IPS-NIHi7 (cell line): ENCODE measurements around the gene WFDC2.

ENCODE experiments used
- DNase-seq: peaks from one replicate; pipeline ENCODE4 v3.0.0; 2012; ENCODE audit warnings: mixed read lengths; ENCODE audit errors: extremely low spot score

The WFDC2 gene

DNA sequence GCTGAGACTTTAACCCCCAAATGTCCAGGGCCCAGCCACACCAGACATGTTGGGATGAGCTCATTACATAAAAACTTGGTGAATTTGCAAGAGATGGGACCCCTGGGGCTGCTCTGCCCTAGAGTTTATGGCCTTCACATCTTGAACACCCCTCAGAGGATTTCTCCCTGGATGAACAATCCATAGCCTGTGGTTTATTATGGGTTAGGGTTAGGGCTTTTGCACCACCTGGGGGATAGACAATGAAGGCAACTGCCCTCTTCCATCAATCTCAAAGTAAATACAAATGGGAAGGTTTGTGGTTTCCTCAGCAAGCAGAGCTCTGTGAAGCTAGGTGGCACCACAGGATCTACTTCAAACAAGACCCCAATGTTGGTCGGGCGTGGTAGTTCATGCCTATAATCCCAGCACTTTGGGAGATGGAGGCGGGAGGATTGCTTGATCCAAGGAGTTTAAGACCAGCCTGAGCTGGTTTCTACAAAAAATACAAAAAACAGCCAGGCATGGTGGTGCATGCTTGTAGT is 28.5 kb downstream of the WFDC2 start:
- no peak for DNase-seq

DNA sequence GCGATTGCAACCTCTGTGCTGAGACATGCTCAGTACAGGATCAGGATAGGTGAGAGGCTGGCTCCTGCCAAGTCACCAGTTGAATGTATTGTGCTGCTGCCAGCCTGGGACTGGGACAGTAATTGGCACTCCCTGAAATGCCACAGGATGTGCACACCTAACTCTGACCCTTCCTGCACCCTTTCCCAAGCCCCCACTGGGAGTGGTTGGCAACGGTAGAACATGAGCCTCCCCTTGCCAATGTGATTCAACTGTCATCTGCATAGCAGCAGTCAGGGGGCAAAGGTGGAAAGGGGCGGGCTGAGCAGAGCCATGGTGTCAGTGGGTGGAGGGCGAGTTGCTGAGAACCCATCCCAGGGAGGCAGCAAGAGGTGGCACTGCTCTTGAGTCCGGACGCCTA is 30.5 kb downstream of the WFDC2 start:
- DNase-seq: no peak

DNA sequence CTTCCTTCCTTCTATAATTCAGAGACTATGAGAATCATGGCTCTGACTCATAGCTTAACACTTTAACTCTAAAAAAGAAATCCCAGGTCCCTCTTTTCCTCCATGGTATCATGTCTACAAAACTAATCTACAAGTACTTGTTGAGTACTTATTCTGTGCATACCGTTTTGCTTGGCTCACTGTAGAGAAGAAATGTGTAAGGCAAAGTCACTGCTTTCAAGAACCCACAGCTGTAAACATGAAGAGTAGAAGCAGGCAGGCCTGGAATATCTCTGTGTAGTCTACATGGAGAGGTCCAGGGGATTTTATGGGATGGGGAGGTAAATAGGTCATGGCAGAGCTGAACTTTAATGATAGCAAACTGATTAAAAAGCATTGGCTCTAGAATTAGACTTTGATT is 32.0 kb downstream of the WFDC2 start:
- no peak for DNase-seq

DNA sequence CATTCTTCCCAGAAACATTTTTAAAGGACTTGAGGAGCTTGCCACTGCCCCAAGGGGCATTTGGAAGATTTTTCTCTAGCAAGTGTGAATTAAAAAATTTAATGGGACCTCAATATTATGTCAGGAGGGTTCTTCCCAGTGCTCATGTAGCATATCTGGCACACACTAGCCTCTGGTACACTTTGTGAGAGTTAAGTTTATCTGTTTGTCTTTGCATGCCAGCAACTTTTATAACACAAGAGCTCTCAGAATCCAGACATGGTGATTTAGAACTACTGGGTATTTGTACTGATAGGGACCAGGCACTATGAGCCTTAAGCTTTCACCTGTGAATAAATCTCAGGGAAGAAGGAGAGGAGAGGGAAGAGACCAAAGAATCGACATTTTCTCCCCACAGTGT is 33.0 kb downstream of the WFDC2 start:
- DNase-seq: no peak

DNA sequence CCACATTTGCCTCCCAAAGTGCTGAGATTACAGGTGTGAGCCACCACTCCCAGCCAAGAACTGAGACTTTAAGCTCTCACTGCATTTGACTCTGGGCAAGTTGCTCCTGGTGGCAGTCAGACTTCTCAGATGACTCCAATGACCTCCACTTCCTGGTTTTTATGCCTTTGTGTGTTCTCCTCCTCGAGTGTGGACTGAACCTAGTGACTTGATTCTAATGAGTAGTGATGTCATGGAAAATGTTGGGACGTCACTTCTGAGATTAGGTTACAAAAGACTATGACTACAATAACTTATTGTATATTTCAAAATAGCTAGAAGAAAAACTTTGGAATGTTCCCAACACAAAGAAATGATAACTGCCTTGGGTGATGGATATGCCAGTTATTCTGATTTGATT is 33.9 kb downstream of the WFDC2 start:
- no peak for DNase-seq

DNA sequence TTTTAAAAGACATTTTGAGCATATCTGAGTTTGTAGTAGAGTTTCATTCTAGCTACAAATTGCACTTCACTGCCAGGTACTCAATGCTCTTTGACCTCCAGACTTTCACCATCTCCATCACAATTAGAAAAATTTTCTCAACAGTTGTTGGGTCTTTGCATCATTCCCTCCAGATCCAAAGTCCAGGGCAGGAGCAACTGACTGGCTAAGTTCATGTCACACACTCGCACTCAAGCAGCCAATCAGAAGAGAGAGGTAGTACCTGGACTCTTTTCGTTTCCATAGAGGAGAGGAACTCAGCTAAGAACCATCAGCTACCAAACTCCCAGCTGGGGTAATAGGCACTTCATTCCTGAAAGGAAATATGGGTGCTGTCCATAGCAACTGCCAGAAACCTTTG is 36.8 kb downstream of the WFDC2 start:
- no peak for DNase-seq

DNA sequence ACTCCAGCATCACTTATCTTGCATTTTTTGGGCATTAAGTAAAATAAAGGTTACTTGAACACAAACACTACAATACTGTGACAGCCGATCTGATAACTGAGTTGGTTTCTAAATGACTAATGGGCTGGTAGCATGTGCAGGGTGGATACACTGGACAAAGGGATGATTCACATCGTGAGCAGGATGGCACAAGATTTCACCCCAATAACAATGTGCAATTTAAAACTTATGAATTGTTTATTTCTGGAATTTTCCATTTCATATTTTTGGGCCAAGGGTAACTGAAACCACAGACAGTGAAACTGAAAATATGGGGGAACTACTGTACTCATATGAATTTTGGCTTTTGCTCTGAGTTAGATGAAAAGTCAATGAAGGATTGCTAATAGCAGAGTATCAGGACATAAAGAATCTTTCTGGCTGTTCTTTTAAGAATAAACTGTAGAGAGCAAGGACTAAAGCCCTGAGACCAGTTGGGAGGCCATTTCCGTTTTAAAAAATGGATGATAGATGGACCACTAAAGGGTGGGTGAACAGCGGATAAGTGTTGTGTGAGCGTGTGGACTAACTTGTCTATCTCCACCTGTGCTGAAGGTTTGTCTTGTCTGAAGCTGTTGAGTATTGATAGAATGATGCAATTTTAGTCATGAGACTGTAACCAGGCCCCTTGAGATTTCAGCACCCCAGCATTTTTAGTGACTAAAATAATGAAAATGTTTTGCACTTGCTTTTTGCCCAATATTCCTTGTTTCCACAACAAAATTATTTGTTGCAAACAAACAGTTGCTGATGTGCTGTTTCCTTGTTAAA is 37.7 kb downstream of the WFDC2 start:
- DNase-seq: no peak

DNA sequence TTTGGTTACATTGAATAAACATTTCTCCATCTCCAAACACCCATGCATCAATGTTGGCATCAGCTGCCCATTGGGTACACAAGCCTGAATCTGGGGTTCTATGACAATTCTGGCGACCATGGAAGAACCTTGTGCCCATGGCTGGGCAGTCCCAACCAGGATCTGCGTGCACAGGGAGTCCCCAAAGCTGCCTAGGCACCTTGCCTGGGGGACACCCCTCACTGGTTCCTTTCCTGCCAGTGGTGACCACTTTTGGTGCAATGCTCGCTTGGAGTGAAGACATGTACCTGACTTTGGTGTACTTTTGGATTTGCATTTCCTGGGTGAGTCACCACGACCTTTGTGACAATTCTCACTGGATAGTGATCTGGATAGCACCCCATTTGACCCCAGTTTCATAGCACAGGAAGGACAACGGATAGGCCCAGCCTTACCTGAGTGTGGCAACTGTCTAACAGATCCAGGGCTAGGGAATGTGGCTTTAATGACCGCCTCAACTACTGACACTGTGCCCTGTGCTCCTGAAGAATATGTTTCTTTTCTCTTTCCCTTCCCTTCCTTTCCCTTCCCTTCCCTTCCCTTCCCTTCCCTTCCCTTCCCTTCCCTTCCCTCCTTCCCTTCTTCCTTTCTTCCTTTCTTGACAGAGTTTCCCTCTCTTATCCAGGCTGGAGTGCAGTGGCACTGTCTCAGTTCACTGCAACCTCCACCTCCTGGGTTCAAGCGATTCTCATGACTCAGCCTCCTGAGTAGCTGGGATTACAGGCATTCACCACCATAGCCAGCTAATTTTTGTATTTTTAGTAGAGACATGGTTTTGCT is 38.7 kb downstream of the WFDC2 start:
- DNase-seq: no peak

DNA sequence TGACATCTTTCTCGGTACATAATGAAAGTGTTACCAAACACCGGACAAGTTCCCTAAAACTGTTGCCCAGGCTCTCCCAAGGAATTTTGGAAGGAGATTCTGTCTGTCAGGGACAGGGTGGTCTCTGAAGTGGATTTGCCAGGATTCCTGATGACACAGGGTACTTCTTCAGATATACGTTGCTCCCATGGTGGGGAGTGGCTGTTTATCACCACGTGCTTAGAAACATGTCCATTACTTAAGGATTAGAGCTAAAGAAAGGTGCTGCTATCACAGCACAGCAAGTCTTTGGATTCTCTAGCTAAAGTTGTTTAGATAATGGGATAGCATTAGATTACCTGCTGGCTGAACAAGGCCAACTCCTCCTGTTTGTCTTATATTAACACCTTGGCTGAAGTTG is 39.5 kb downstream of the WFDC2 start:
- no peak for DNase-seq

DNA sequence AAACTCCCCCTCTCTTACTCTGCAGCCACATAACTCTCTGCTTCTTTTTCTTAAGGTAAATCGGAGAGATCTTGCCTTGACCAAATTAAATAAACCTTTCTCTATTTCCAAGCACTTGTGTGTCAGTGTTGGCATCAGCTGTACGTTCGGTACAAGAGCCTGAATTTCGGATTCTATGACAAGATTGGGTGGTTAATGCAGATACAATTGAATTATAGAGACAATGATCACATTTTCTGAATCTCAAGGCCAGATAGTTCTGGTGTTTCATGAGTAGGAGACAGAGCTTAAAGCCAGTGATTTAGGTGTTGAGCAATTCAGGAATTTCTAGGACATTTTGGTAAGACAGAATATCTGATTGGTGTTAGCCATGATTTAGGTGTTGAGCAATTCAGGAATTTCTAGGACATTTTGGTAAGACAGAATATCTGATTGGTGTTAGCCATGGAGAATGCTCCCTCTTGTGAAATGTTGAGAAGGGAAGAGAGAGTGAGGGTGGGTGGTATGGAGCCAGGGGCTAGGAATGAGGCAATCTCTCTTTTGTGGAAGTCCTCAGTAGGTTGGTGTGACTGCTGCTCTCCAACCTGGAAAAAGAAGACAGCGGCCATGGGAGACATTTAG is 40.8 kb downstream of the WFDC2 start:
- DNase-seq: no peak

DNA sequence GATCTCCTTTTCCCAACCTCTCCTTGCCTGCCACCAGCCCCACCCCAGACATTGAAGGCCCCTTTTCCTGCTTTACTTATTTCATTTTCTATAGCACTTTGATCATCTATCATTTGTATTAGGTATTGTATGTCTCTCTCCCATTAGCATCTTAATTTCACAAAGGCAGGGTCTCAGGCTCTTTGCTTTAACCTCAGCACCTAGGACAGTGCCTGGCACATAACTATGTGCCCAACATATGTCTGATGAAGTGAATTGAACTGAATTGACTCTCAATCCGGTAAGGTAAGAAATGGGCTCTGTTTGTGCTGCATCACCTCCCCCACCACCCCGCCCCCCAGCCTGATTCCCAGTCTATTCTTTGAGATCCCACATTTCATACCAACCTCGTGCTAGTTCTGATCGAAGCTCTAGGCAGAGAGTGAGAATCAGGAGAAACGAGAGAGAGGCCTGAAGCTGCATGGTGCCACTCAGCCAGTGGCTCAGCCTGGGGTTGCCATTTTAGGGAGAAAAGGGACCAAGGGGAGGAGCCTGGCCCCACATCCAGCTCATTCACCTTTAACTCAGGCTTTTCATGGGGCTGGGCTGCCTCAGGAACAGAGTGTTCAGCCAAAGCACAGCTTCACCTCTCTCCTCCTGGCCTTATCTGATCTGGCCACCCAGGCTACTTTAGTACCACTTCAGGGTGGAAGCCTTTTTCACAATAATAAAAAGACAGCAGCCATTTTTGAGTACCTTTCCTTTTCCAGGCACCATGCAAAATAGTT is 45.8 kb downstream of the WFDC2 start, which contains the start of gene SPINT3:
TSS of gene SPINT3 (minus strand) at position 476 of the 767 bp plus-strand sequence. CDS start at position 462, 14 bp downstream.
- DNase-seq: no peak

DNA sequence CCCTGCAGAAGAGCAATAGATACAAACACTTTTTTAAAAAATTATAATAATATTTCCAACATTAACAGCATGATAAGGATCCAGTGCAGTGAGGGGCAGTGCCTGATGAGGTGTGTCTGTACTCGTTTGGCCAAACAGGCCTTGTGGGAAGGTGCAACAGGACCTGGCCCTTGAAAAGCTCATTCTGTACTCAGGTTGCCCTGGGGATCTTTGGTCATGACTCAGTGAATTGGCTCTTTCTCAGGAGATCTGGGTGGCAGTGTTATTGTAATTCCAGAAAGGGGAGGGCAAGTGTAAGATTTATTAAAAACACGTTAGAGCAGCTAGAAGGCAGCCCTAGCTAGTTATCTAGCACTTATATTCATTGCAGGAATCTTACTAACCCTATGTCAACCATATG is 48.7 kb downstream of the WFDC2 start:
- no peak for DNase-seq

DNA sequence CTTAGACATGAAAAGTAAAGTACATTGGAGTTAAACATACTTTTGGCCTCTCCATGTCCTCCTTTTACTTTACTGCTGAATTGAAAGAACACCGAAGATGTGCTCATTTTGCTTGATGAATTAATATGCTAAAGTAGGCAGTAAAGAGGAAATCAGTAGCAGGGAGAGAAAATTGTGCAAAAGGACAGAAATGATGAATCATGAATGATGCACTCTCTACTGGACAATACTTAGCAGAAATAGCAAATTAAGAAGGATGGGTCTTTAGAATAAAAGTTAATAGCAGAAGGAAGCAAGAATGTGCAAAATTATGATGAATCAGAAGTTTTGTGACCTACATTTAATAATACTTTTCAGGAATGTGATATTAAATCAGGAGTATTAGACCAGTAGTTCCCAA is 54.3 kb downstream of the WFDC2 start:
- no peak for DNase-seq

DNA sequence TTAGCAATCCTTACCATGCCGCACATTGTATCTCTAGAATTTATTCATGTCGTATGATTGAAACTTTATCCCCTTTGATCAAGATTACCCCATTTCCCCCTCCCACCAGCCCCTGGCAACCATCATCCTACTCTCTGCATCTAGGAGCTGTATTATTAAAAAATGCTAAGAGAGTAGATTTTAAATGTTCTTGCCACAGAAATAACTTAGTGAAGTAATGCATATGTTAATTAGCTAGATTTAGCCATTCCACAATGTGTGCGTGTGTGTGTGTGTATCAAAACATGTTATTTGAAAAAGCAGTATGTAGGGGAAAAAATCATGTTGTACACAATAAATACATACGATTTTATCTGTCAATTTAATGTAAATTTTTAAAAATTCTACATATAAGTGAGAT is 57.7 kb downstream of the WFDC2 start:
- DNase-seq: no peak
